ENCODE measurements around the gene CYP27A1. TPM values are rescaled to one million over a fixed set of nuclear protein-coding genes. Genes with fewer than 3 reads are reported as not detected.

The CYP27A1 gene
- total and polyA plus RNA-seq, 9 of the 15 experiments (the other 6 are each of a cell fraction or from before 2014, with no cell fraction given) = 0.20 TPM; not detected in 8

DNA sequence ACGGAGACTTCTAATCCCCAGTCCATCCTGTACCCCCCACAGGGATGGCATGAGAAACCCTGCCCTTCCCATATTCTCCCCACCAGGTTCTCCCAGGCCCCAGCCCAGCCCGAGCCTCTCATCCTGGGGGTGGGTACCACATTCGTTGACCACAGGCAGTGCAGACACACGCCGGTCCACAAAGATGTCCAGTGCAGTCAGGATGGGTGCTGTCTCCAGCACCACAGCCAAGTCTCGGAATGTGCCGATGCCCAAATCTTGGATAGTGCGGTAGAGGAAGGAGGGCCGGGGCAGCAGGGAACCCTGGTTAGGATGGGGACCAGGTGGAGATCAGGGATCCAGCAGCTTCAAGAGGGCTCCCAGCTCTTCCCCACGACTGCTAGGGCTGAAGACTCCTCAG, 44.8 kb downstream of the CYP27A1 start (continued):
- TF ChIP-seq, protein P1, sequence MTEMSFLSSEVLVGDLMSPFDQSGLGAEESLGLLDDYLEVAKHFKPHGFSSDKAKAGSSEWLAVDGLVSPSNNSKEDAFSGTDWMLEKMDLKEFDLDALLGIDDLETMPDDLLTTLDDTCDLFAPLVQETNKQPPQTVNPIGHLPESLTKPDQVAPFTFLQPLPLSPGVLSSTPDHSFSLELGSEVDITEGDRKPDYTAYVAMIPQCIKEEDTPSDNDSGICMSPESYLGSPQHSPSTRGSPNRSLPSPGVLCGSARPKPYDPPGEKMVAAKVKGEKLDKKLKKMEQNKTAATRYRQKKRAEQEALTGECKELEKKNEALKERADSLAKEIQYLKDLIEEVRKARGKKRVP (CRISPR knock-in tag; IDR thresholded peaks at IDR 0.05) = no peak
- TF ChIP-seq ATF7 (IDR thresholded peaks at IDR 0.05) = no peak
- no peak for TF ChIP-seq CBX1 (IDR thresholded peaks at IDR 0.05; ENCODE audit: low read depth)
- TF ChIP-seq HNRNPL (IDR thresholded peaks at IDR 0.05; ENCODE audit: low read depth, low read length) = no peak
- TF ChIP-seq, protein P2, sequence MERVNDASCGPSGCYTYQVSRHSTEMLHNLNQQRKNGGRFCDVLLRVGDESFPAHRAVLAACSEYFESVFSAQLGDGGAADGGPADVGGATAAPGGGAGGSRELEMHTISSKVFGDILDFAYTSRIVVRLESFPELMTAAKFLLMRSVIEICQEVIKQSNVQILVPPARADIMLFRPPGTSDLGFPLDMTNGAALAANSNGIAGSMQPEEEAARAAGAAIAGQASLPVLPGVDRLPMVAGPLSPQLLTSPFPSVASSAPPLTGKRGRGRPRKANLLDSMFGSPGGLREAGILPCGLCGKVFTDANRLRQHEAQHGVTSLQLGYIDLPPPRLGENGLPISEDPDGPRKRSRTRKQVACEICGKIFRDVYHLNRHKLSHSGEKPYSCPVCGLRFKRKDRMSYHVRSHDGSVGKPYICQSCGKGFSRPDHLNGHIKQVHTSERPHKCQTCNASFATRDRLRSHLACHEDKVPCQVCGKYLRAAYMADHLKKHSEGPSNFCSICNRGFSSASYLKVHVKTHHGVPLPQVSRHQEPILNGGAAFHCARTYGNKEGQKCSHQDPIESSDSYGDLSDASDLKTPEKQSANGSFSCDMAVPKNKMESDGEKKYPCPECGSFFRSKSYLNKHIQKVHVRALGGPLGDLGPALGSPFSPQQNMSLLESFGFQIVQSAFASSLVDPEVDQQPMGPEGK (CRISPR knock-in tag; IDR thresholded peaks at IDR 0.05; ENCODE audit: borderline replicate concordance) = no peak
- TF ChIP-seq FOS (IDR thresholded peaks at IDR 0.05; ENCODE audit: extremely low read depth, insufficient read length) = no peak
- no peak for TF ChIP-seq ATF3 (IDR thresholded peaks at IDR 0.05)
- no peak for TF ChIP-seq ATF3 (CRISPR knock-in tag; conservative IDR thresholded peaks at IDR 0.05)

All from K562 (cell line).